Hematopoietic multipotent progenitor cell treated with erythropoietin and hydrocortisone succinate and interleukin-3 and kit ligand, for 6 days (in vitro differentiated cells): Measurements from ENCODE around the gene SLC24A3.

Experiments
- DNase-seq: peaks from one replicate; pipeline ENCODE4 v3.0.0-alpha.2; 2015

The SLC24A3 gene

GRCh38 chr20:19310541-19310940 is 98.1 kb downstream of the SLC24A3 start:
- no peak for DNase-seq

- no peak for DNase-seq
Observed at GRCh38 chr20:19313342-19314069, 101.1 kb downstream of the SLC24A3 start.

GRCh38 chr20:19314621-19315020 is 102.2 kb downstream of the SLC24A3 start:
- DNase-seq, result no peak

- no peak for DNase-seq
Observed at GRCh38 chr20:19317237-19318069, 105.0 kb downstream of the SLC24A3 start.

GRCh38 chr20:19318610-19319009 is 106.2 kb downstream of the SLC24A3 start:
- no peak for DNase-seq

- no peak for DNase-seq
Observed at GRCh38 chr20:19320005-19320404, 107.6 kb downstream of the SLC24A3 start.

GRCh38 chr20:19321176-19321575 is 108.7 kb downstream of the SLC24A3 start:
- DNase-seq, result no peak

GRCh38 chr20:19322061-19322985 is 109.9 kb downstream of the SLC24A3 start:
- DNase-seq, result no peak

- DNase-seq, result no peak
Observed at GRCh38 chr20:19327401-19327800, 115.0 kb downstream of the SLC24A3 start.

GRCh38 chr20:19328676-19329075 is 116.2 kb downstream of the SLC24A3 start:
- DNase-seq, result no peak

GRCh38 chr20:19330038-19330437 is 117.6 kb downstream of the SLC24A3 start:
- no peak for DNase-seq

- DNase-seq, result no peak
Observed at GRCh38 chr20:19330731-19331130, 118.3 kb downstream of the SLC24A3 start.

GRCh38 chr20:19333563-19333962 is 121.1 kb downstream of the SLC24A3 start:
- no peak for DNase-seq

GRCh38 chr20:19335341-19335740 is 122.9 kb downstream of the SLC24A3 start:
- DNase-seq, result no peak

- DNase-seq, result no peak
Observed at GRCh38 chr20:19335916-19336315, 123.5 kb downstream of the SLC24A3 start.

GRCh38 chr20:19336631-19337030 is 124.2 kb downstream of the SLC24A3 start:
- peak; percentile 58 for DNase-seq

GRCh38 chr20:19338380-19338779 is 125.9 kb downstream of the SLC24A3 start:
- no peak for DNase-seq

- no peak for DNase-seq
Observed at GRCh38 chr20:19338960-19339359, 126.5 kb downstream of the SLC24A3 start.

- no peak for DNase-seq
Observed at GRCh38 chr20:19341348-19342053, 129.1 kb downstream of the SLC24A3 start.

- peak; percentile 11 for DNase-seq
Observed at GRCh38 chr20:19344341-19344740, 131.9 kb downstream of the SLC24A3 start.

GRCh38 chr20:19347943-19348456 is 135.6 kb downstream of the SLC24A3 start:
- no peak for DNase-seq

- no peak for DNase-seq
Observed at GRCh38 chr20:19348582-19348981, 136.1 kb downstream of the SLC24A3 start.
